ENCODE data around the gene DNAH9. TPM values are rescaled to one million over a fixed set of nuclear protein-coding genes. Genes with fewer than 3 reads are reported as not detected.
"Not testable (repeated sequence)": the region's sequence is repeated elsewhere in the genome, so short reads cannot be mapped to it uniquely, and the experiment has no call there.

The DNAH9 gene
- polyA plus RNA-seq, 1 experiment: not detected

DNA sequence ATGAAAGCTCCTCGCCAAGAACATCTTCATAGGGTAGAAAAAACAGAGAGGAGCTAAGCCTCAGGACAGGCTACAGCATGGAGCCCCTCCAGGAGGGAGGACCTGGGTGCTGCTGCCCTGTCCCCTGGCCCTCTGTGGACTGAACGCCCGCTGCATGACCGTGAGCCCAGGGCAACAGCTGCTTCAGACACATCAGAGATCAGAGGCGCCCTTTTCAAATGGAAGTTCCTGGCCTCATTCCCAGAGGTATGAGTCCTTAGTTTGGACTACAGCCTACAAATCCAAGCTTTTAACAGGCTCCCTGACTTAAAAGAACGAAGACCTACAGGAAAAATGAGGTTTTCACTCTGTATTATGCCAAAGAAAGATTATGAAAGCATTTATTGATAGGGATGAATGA lies 350.5 kb downstream of the DNAH9 start:
- Histone ChIP-seq H3K9me3 (ENCODE audit: control insufficient read depth, insufficient read depth, low read length) (peaks cover 6% of the 10 kb centered on the region), H3K27me3 (ENCODE audit: control insufficient read depth, insufficient read depth, low read length) (no peaks in the 10 kb centered on the region), H3K4me3 (ENCODE audit: low read depth, low read length) (peak overlapping the region; percentile 47), H3K27ac (ENCODE audit: low read depth, low read length) (no peak overlapping the region)
- POLR2A ChIA-PET: no interaction called here
- no peak for TF ChIP-seq CTCF (IDR thresholded peaks at IDR 0.05; ENCODE audit: low read depth, low read length)
- DNase-seq (ENCODE audit: low read depth, low spot score): peak; percentile 62
- CTCF ChIA-PET: interaction anchor here (0.5 to 1.0 kb wide), 3 partner anchors 13 to 1108 kb away, joined by 4 to 6 read pairs (median 4); no protein-coding TSS in a partner anchor

DNA sequence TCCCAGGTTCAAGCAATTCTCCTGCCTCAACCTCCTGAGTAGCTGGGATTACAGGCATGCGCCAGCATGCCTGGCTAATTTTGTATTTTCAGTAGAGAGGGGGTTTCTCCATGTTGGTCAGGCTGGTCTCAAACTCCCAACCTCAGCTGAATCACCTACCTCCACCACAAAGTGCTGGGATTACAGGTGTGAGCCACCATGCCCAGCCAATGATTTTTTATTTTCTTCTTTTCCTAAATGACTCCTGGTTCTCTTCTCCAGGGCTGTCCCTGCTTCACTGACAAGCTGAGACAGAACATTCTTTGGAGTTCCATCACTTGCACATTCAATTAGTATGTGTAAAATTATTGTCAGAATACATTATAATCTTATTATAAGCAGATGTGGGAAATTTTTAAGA lies 351.3 kb downstream of the DNAH9 start:
- H3K4me3 ChIP-seq (ENCODE audit: low read depth, low read length); H3K27ac ChIP-seq (ENCODE audit: low read depth, low read length); CTCF ChIA-PET; H3K9me3 ChIP-seq (ENCODE audit: control insufficient read depth, insufficient read depth, low read length); H3K27me3 ChIP-seq (ENCODE audit: control insufficient read depth, insufficient read depth, low read length); POLR2A ChIA-PET; DNase-seq (ENCODE audit: low read depth, low spot score): not testable (repeated sequence)

GRCh38 chr17:11950771-11951519 lies 352.7 kb downstream of the DNAH9 start:
- H3K27me3 ChIP-seq (ENCODE audit: control insufficient read depth, insufficient read depth, low read length): no peaks in the 10 kb centered on the region
- no peak for TF ChIP-seq CTCF (IDR thresholded peaks at IDR 0.05; ENCODE audit: low read depth, low read length)
- peaks cover 6% of the 10 kb centered on the region; the same call in 1 of the 2 replicates for H3K9me3 ChIP-seq (ENCODE audit: control insufficient read depth, insufficient read depth, low read length)
- no peak for DNase-seq (ENCODE audit: low read depth, low spot score)
- no peak overlapping the region for H3K27ac ChIP-seq (ENCODE audit: low read depth, low read length)
- ChIA-PET POLR2A (no interaction called here), CTCF (no interaction called here)
- H3K4me3 ChIP-seq (ENCODE audit: low read depth, low read length): no peak overlapping the region

- POLR2A ChIA-PET: no interaction called here
- CTCF ChIA-PET: interaction anchor here (0.8 to 1.1 kb wide), 3 partner anchors 17 to 34 kb away, joined by 3 to 4 read pairs (median 4); no protein-coding TSS in a partner anchor
- H3K4me3 ChIP-seq (ENCODE audit: low read depth, low read length): no peak overlapping the region
- no peak for TF ChIP-seq CTCF (IDR thresholded peaks at IDR 0.05; ENCODE audit: low read depth, low read length)
- H3K27me3 ChIP-seq (ENCODE audit: control insufficient read depth, insufficient read depth, low read length): no peaks in the 10 kb centered on the region
- no peak overlapping the region for H3K27ac ChIP-seq (ENCODE audit: low read depth, low read length)
- peaks cover 6% of the 10 kb centered on the region; the same call in 1 of the 2 replicates for H3K9me3 ChIP-seq (ENCODE audit: control insufficient read depth, insufficient read depth, low read length)
- DNase-seq (ENCODE audit: low read depth, low spot score): no peak
Measured at GRCh38 chr17:11952610-11953009, 354.3 kb downstream of the DNAH9 start.

- Histone ChIP-seq H3K4me3 (ENCODE audit: low read depth, low read length) (no peak overlapping the region), H3K27me3 (ENCODE audit: control insufficient read depth, insufficient read depth, low read length) (no peaks in the 10 kb centered on the region), H3K27ac (ENCODE audit: low read depth, low read length) (no peak overlapping the region), H3K9me3 (ENCODE audit: control insufficient read depth, insufficient read depth, low read length) (peaks cover 6% of the 10 kb centered on the region; the same call in 1 of the 2 replicates)
- no peak for TF ChIP-seq CTCF (IDR thresholded peaks at IDR 0.05; ENCODE audit: low read depth, low read length)
- ChIA-PET POLR2A (no interaction called here), CTCF (interaction anchor here (1.1 to 1.6 kb wide), 2 partner anchors 27 to 1337 kb away, joined by 4 to 5 read pairs; no protein-coding TSS in a partner anchor)
- no peak for DNase-seq (ENCODE audit: low read depth, low spot score)
Measured at GRCh38 chr17:11953924-11954323, 355.7 kb downstream of the DNAH9 start.
